Measurements from ENCODE around the gene FRYL.
"Not testable (repeated sequence)": the region's sequence is repeated elsewhere in the genome, so short reads cannot be mapped to it uniquely, and the experiment has no call there.

The FRYL gene

GRCh38 chr4:48804584-48805301 lies 24.7 kb upstream of the FRYL start:
- no peak overlapping the region for H3K4me3 ChIP-seq (replicated peaks; ENCODE audit: insufficient read depth, low read length)
- TF ChIP-seq REST (IDR thresholded peaks at IDR 0.05; ENCODE audit: insufficient replicate concordance, low read depth) (no peak), POLR2AphosphoS5 (IDR thresholded peaks at IDR 0.05; ENCODE audit: low read depth) (no peak), CTCF (IDR thresholded peaks at IDR 0.05; ENCODE audit: insufficient read depth, low read length) (no peak), SPI1 (IDR thresholded peaks at IDR 0.05; ENCODE audit: borderline replicate concordance, low read depth) (no peak), GABPA (IDR thresholded peaks at IDR 0.05; ENCODE audit: low read depth) (no peak)
- no peaks in the 10 kb centered on the region for H3K27me3 ChIP-seq (ENCODE audit: insufficient read depth, poor library complexity, severe bottlenecking)
- DNase-seq (ENCODE audit: low read depth in 1 of 2, low spot score in 1 of 2) = no peak
- no peak overlapping the region for H3K27ac ChIP-seq (replicated peaks)

GRCh38 chr4:48801016-48801715 lies 21.1 kb upstream of the FRYL start:
- no peak overlapping the region for H3K27ac ChIP-seq (replicated peaks)
- no peaks in the 10 kb centered on the region for H3K27me3 ChIP-seq (ENCODE audit: insufficient read depth, poor library complexity, severe bottlenecking)
- TF ChIP-seq GABPA (IDR thresholded peaks at IDR 0.05; ENCODE audit: low read depth) = no peak
- no peak for TF ChIP-seq SPI1 (IDR thresholded peaks at IDR 0.05; ENCODE audit: borderline replicate concordance, low read depth)
- TF ChIP-seq CTCF (IDR thresholded peaks at IDR 0.05; ENCODE audit: insufficient read depth, low read length) = no peak
- TF ChIP-seq REST (IDR thresholded peaks at IDR 0.05; ENCODE audit: insufficient replicate concordance, low read depth) = no peak
- H3K4me3 ChIP-seq (replicated peaks; ENCODE audit: insufficient read depth, low read length) = no peak overlapping the region
- DNase-seq (ENCODE audit: low read depth in 1 of 2, low spot score in 1 of 2) = no peak

- not testable (repeated sequence) for H3K4me3 ChIP-seq (replicated peaks; ENCODE audit: insufficient read depth, low read length); DNase-seq (ENCODE audit: low read depth in 1 of 2, low spot score in 1 of 2); H3K27me3 ChIP-seq (ENCODE audit: insufficient read depth, poor library complexity, severe bottlenecking); H3K27ac ChIP-seq (replicated peaks)
Observed at GRCh38 chr4:48800155-48800554, 20.1 kb upstream of the FRYL start.

- Histone ChIP-seq H3K27me3 (ENCODE audit: insufficient read depth, poor library complexity, severe bottlenecking) (no peaks in the 10 kb centered on the region), H3K27ac (replicated peaks) (no peak overlapping the region), H3K4me3 (replicated peaks; ENCODE audit: insufficient read depth, low read length) (no peak overlapping the region)
- TF ChIP-seq CTCF (IDR thresholded peaks at IDR 0.05; ENCODE audit: insufficient read depth, low read length) (no peak), REST (IDR thresholded peaks at IDR 0.05; ENCODE audit: insufficient replicate concordance, low read depth) (no peak), GABPA (IDR thresholded peaks at IDR 0.05; ENCODE audit: low read depth) (no peak), POLR2AphosphoS5 (IDR thresholded peaks at IDR 0.05; ENCODE audit: low read depth) (no peak), SPI1 (IDR thresholded peaks at IDR 0.05; ENCODE audit: borderline replicate concordance, low read depth) (no peak)
- no peak for DNase-seq (ENCODE audit: low read depth in 1 of 2, low spot score in 1 of 2)
Observed at GRCh38 chr4:48799157-48799556, 19.1 kb upstream of the FRYL start.
